GM21390 (cell line): ENCODE data around the gene GPHN.

Source experiments
- ATAC-seq: cut with Tn5 transposase; IDR thresholded peaks from one replicate; pipeline ENCODE4 v1.9.1; 2021; ENCODE audit not compliant: unreplicated experiment

The GPHN gene

GRCh38 chr14:66916421-66916820 lies 408.5 kb downstream of the GPHN start:
- no peak for ATAC-seq

GRCh38 chr14:66918527-66918926 lies 410.6 kb downstream of the GPHN start:
- ATAC-seq: no peak

- no peak for ATAC-seq
Observed at GRCh38 chr14:66920196-66920595, 412.2 kb downstream of the GPHN start.

GRCh38 chr14:66923251-66923650 lies 415.3 kb downstream of the GPHN start:
- no peak for ATAC-seq

DNA sequence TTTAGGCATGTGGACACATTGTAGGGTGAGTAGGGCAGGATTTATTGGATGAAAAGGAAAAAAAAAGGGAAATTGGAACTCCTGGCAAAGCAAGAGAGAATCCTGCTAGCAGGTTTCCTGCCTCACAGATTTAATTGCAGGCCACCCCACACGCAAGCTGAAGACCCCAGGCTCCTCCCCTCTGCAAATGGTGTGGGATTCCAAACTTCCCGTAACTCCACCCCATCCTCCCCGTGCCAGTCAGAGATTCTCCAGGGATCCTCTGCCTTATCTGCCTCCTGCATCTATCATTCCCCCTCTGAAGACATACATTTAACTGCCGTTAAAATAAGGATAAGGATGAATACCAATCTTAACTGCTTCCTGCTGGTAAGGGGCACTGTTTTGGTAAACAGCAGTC lies 431.5 kb downstream of the GPHN start:
- ATAC-seq: no peak

DNA sequence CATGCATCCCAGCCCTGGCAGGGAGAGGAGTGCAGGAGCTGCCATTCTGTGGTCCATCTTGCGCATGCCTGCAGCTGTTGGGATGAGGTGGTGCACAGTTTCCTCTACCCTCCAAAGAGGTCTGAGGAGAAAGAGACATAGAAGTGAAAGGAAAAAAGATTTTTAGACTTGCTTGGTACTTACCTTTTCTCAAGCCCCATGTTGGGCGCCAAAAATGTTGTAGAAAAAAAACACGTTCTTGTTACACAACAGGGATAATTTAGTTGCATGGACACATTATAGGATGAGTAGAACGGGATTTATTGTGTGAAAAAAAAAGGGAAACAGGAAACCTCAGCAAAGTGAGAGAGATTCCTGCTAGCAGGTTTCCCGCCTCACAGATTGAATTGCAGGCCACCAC lies 436.9 kb downstream of the GPHN start:
- ATAC-seq: no peak

- no peak for ATAC-seq
Observed at GRCh38 chr14:66955159-66955558, 447.2 kb downstream of the GPHN start.

GRCh38 chr14:66959437-66960050 lies 451.6 kb downstream of the GPHN start:
- ATAC-seq: no peak

DNA sequence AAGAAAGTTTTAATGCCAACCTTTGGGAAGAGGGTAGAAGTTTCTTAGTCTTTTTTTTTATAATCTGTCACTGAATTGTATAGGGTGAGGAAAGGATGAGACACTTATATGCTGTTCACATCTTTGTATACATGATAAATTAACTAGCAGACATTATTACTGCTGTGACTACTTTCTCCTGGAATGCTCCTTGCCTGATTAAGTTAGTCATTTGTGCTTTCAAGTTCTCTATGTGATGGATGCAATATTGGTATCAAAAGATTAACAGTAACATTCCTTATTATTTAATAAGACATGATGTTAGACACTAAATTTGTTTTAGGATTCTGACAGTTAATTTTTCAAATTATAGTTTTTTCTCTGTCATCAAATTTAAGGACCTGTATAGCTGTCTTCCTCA lies 457.9 kb downstream of the GPHN start:
- ATAC-seq: no peak

DNA sequence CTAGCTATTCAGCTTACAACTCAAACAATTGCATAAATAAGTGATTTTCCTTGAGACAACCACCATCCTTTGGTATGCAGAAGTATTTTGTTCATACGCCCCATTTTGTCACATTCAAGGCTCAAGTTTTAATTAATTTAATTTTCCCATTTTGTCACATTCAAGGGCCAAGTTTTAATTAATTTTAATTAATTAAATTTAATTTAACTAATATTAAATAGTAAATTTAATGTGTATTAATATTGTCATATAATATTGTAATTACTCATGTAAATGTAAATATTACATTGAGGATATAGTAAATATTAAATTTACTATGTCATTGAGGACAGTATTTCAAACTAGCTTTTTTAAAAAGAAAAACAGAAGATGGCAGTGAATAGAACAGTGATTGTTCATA lies 464.5 kb downstream of the GPHN start:
- no peak for ATAC-seq

DNA sequence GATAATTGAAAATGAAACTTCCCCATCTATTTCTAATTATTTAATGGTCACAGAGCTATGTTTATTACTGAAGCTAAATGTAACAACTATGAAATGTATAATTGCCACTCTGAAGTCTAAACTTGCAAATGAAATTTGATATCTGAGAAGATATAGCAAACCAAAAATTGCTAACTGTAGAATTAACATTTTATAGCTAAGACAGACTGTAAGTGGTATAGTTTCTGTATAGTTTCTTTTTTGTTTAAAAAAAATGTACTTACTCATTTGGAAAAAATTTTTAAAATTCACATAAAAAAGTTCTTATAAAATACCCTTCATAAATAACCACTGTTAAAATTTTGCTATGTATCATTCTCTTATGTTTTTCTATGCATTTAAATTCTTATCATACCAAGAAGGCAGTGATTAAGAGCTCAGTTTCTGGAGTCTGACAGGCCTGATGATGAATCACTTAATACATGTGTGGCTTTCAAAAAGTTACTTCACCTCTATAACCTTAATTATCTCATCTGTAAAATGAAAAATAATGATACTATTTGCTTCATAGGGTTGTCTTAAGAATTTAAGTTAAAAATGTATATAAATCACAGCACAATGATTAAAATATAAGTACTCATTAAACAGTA lies 466.6 kb downstream of the GPHN start:
- no peak for ATAC-seq

DNA sequence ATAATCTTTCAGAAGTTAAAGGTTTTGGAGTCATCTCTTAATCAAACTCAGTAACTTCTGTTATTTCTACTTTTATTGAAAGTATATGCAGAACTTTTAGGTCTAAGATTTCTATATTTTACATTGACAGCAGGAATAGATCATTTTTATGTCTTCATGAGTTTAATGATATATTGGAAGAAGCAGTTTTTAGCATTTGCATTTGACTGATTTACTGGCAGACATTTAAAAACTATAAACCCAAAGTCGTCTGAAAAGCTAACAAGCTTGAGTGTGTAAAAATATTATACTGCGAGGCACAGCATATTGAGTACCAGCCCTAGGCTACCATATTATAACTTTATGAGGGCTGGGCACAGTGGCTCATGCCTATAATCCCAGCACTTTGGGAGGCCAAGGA lies 467.3 kb downstream of the GPHN start:
- ATAC-seq: no peak

GRCh38 chr14:66979101-66979974 lies 471.4 kb downstream of the GPHN start:
- no peak for ATAC-seq

- no peak for ATAC-seq
Observed at GRCh38 chr14:66982247-66982646, 474.3 kb downstream of the GPHN start.

DNA sequence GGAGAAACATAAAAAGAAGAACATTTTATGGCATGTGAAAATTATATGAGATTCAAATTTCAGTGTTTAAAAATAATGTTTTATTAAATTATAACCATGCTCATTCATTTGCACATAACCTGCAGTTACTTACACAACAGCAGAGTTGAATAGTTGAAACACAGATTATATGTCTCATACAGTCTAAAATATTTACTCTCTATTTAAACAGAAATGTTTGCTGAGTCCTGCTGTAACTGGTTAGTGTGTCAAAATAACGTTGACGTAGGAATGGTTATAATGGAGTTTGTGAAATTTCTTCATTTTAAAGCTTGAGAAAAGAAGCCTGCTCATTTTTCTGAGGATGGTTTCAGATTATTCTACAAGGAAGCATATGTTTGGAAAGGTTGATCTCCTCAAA lies 484.8 kb downstream of the GPHN start:
- ATAC-seq: no peak

DNA sequence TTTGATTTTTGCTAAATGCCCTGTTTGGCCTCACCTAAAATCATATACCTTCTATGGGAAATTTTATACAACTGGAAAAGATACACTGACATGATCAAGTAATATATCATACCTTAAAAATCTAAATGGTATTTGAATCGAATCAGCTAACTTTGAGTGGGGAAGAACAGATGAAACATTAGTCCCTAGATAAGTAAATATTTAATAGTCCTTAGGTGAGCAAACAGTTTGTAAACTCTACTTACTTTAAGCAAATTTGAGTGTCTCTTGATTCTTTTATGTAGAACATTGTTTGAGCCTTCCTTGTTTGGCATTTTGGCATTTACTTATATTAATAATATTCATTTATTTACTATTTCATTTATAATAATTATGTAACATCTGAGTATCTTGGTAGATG lies 485.6 kb downstream of the GPHN start:
- no peak for ATAC-seq

DNA sequence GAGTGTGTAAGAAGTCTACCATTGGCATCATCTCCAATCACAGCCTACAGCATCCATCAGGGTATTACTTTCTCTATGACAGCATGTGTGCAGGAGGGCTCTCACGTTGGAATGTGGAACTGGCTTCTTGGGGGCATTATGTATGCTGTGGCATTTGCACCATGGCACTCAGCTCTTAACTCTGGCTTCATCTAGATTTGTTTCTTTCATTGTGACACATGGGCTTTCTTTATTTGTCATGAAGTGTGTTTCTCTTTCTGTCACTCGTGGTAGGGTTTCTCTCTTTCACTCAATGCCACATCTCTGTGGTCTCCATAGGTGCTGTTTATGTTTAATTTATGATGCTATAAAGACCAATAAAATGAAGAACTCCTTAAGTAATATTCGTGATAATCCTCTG lies 490.1 kb downstream of the GPHN start:
- ATAC-seq: no peak

- no peak for ATAC-seq
Observed at GRCh38 chr14:66999978-67000377, 492.0 kb downstream of the GPHN start.

DNA sequence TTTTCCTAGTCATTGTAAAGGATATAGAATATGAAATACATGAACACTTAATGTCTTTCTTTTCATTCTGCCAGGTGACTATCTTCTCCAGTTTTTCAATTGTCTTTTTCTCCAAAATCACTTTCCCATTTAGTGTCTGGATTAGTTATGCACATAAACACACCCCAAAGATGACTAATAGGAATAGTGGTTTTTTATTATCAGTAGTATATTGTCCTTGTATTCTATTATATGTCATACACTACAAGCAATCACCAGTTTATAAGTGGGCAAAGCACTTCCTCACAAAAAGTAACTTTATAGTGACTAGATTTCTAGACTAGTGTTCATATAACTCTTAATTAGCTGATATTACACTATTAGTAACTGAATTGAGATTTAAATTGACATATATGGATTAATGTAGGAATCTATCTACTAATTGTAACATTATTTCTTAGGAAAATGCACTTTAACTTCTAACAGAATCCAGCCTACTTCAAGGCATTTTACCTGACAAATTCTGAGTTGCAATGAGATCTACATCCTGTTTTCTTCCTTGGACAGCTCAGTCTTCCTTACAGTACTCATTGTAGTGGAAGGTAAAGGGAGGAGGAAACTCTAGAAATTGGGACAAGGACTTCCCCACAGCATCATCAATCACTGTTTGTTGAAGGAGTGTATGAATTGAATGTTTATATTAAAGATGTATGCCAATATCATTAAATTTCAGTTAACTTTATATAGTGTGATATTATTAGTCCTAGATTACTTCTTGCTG lies 495.2 kb downstream of the GPHN start:
- no peak for ATAC-seq

DNA sequence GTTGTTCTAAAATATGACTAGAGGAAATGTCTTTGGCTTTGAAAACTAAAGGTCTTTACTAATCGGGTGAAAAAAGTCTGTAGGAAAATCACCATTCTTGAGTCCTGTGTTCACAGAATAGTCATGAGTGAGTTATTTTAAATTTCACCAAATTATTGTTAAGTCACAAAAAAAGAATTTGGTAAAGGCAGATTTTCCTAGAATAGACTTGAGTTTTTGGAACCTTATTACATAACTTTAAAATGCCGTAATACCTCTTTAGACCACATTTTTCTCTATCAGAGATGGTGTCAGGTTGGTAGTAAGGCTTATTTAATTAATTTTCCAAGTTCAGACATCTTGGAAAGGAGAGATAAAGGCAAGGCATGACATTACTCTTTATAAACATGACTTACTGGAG lies 496.6 kb downstream of the GPHN start:
- ATAC-seq: no peak

DNA sequence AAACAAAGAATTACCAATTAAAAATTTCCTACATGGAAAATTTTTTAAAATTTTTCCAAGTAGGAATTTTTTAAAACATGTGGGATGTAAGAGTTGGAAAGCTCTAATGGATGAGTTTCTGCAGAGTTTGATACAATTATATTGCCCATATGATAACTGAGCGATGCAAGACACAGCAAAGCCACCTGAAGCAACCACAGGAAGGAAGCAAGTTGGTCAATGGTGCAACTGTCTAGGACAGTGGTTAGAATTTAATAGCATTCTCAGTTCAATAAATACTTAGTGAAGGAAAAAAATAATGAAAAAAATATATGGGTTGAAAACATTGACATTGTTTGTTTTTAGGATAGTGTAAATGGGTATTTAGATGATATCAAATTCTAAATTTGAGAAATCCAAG lies 502.7 kb downstream of the GPHN start:
- ATAC-seq: no peak
